ENCODE results near the gene DRD4. TPM values are rescaled to one million over a fixed set of nuclear protein-coding genes. Genes with fewer than 3 reads are reported as not detected.

Gene DRD4
- polyA plus RNA-seq, 1 donor (not counting 4 experiments of a cell fraction or from before 2014, with no cell fraction given), result not detected

- no peak for DNase-seq (ENCODE audit: low read depth, low spot score)
- H3K4me3 ChIP-seq (ENCODE audit: control insufficient read depth in 2 of 3, extremely low read depth in 1 of 3, insufficient read depth in 2 of 3, low read depth in 1 of 3, low read length in 3 of 3), result no peak overlapping the region
- peaks cover 2% of the 10 kb centered on the region for H3K79me2 ChIP-seq (ENCODE audit: control insufficient read depth, insufficient read depth, low read length)
- H3K9me1 ChIP-seq (ENCODE audit: control insufficient read depth, extremely low read depth, insufficient read depth, low read length), result no peaks in the 10 kb centered on the region
- dilution Hi-C loops (cut with MboI; ENCODE audit: extremely low pct_ligation_motif_present, low sequenced_read_pairs), result no loop called here
- no peak overlapping the region for H3K9ac ChIP-seq (ENCODE audit: control insufficient read depth, extremely low read depth, insufficient read depth, low read length)
- H4K20me1 ChIP-seq (ENCODE audit: control insufficient read depth, extremely low read depth, insufficient read depth, low read length), result no peaks in the 10 kb centered on the region
- no peaks in the 10 kb centered on the region for H3K27me3 ChIP-seq (ENCODE audit: control insufficient read depth, extremely low read depth, insufficient read depth, low read length)
- peaks cover 7% of the 10 kb centered on the region for H3K4me1 ChIP-seq (ENCODE audit: control insufficient read depth, extremely low read depth, insufficient read depth, low read length)
- H2AFZ ChIP-seq (ENCODE audit: control insufficient read depth, low read length), result no peak overlapping the region
- no peak for FAIRE-seq
- H3K27ac ChIP-seq (ENCODE audit: control insufficient read depth, insufficient read depth, low read length), result no peak overlapping the region
- no peaks in the 10 kb centered on the region for H3K9me3 ChIP-seq (ENCODE audit: control insufficient read depth, low read depth, low read length)
- TF ChIP-seq CTCF (optimal IDR thresholded peaks at IDR 0.05 in 1 of 3, IDR thresholded peaks at IDR 0.05 in 1 of 3, conservative IDR thresholded peaks at IDR 0.05 in 1 of 3; ENCODE audit: extremely low read depth in 1 of 3, insufficient read depth in 2 of 3, low read length in 3 of 3) (no peak), EZH2 (IDR thresholded peaks at IDR 0.05; ENCODE audit: low read length) (no peak)
- H3K4me2 ChIP-seq (ENCODE audit: control insufficient read depth, extremely low read depth, insufficient read depth, low read depth, low read length), result no peak overlapping the region
- peaks cover 8 to 9% of the 10 kb centered on the region in 2 experiments for H3K36me3 ChIP-seq (ENCODE audit: control insufficient read depth in 2 of 2, extremely low read depth in 1 of 2, insufficient read depth in 2 of 2, low read length in 2 of 2)
Measured at GRCh38 chr11:659532-660085, 22.5 kb downstream of the DRD4 start.

- Histone ChIP-seq H3K9ac (ENCODE audit: control insufficient read depth, extremely low read depth, insufficient read depth, low read length) (no peak overlapping the region), H3K27ac (ENCODE audit: control insufficient read depth, insufficient read depth, low read length) (no peak overlapping the region), H2AFZ (ENCODE audit: control insufficient read depth, low read length) (no peak overlapping the region), H3K79me2 (ENCODE audit: control insufficient read depth, insufficient read depth, low read length) (peaks cover 2% of the 10 kb centered on the region), H3K9me3 (ENCODE audit: control insufficient read depth, low read depth, low read length) (no peaks in the 10 kb centered on the region), H3K4me2 (ENCODE audit: control insufficient read depth, extremely low read depth, insufficient read depth, low read depth, low read length) (no peak overlapping the region), H3K9me1 (ENCODE audit: control insufficient read depth, extremely low read depth, insufficient read depth, low read length) (no peaks in the 10 kb centered on the region), H4K20me1 (ENCODE audit: control insufficient read depth, extremely low read depth, insufficient read depth, low read length) (no peaks in the 10 kb centered on the region), H3K4me3 (ENCODE audit: control insufficient read depth in 2 of 3, extremely low read depth in 1 of 3, insufficient read depth in 2 of 3, low read depth in 1 of 3, low read length in 3 of 3) (no peak overlapping the region), H3K36me3 (ENCODE audit: control insufficient read depth in 2 of 2, extremely low read depth in 1 of 2, insufficient read depth in 2 of 2, low read length in 2 of 2) (peaks cover 8 to 9% of the 10 kb centered on the region in 2 experiments), H3K27me3 (ENCODE audit: control insufficient read depth, extremely low read depth, insufficient read depth, low read length) (no peaks in the 10 kb centered on the region), H3K4me1 (ENCODE audit: control insufficient read depth, extremely low read depth, insufficient read depth, low read length) (peaks cover 7% of the 10 kb centered on the region)
- dilution Hi-C loops (cut with MboI; ENCODE audit: extremely low pct_ligation_motif_present, low sequenced_read_pairs), result no loop called here
- FAIRE-seq, result no peak
- no peak for TF ChIP-seq CTCF (optimal IDR thresholded peaks at IDR 0.05 in 1 of 3, IDR thresholded peaks at IDR 0.05 in 1 of 3, conservative IDR thresholded peaks at IDR 0.05 in 1 of 3; ENCODE audit: extremely low read depth in 1 of 3, insufficient read depth in 2 of 3, low read length in 3 of 3)
- TF ChIP-seq EZH2 (IDR thresholded peaks at IDR 0.05; ENCODE audit: low read length), result no peak
- DNase-seq (ENCODE audit: low read depth, low spot score), result no peak
Measured at GRCh38 chr11:660281-660680, 23.2 kb downstream of the DRD4 start.
